OCI-LY7 (cell line): ENCODE data around the gene DNAJC18. TPM values are rescaled to one million over a fixed set of nuclear protein-coding genes. Genes with fewer than 3 reads are reported as not detected.

Experiments
- BruUV-seq: library from RNA; stranded (reverse); fragments of 400-500 nt; replicated peaks from 2 replicates; lab custom pipeline; 2021; lab: Mats Ljungman, UMichigan
- CTCF ChIA-PET: fragments of 300-600 bp; sonication (Branson Sonifier 250); formaldehyde crosslinking; loops from one replicate; lab custom pipeline; 2022; ENCODE audit warnings: antibody characterized with exemption; ENCODE audit not compliant: unreplicated experiment; lab: Charles Lee
- POLR2A ChIA-PET: fragments of 300-600 bp; sonication (Branson Sonifier 250); formaldehyde crosslinking; loops from one replicate; lab custom pipeline; 2022; ENCODE audit warnings: antibody characterized with exemption; lab: Charles Lee
- DNase-seq: peaks from one replicate; pipeline ENCODE4 v3.0.0-alpha.2; 2015; ENCODE audit warnings: low spot score
- H2AFZ ChIP-seq: fragments of 200-600 bp; sonication (generic), shearing (Covaris generic); 2 replicates; pipeline ENCODE4 v1.6.1; 2014; ENCODE audit warnings: mild to moderate bottlenecking, antibody characterized with exemption, low read length, moderate library complexity
- H3K27ac ChIP-seq: fragments of 200-600 bp; sonication (generic); 2 replicates; pipeline ENCODE4 v1.5.1; 2014; ENCODE audit warnings: mixed run types, low read depth, mild to moderate bottlenecking, moderate library complexity, low read length, inconsistent platforms; ENCODE audit not compliant: poor library complexity, severe bottlenecking
- H3K36me3 ChIP-seq: fragments of 200-600 bp; sonication (generic); 2 replicates; pipeline ENCODE4 v1.6.1; 2014; ENCODE audit warnings: mild to moderate bottlenecking, antibody characterized with exemption, low read length, moderate library complexity, mixed read lengths; ENCODE audit not compliant: insufficient read depth
- H3K4me1 ChIP-seq: fragments of 200-600 bp; sonication (generic); 2 replicates; pipeline ENCODE4 v1.5.1; 2014; ENCODE audit warnings: mild to moderate bottlenecking, low read length; ENCODE audit not compliant: insufficient read depth, poor library complexity, severe bottlenecking
- H3K4me2 ChIP-seq: fragments of 200-600 bp; sonication (generic); 2 replicates; pipeline ENCODE4 v1.6.1; 2014; ENCODE audit warnings: mild to moderate bottlenecking, low read length
- H3K4me3 ChIP-seq: fragments of 200-600 bp; sonication (generic); 2 replicates; pipeline ENCODE4 v1.5.1; 2014; ENCODE audit warnings: mild to moderate bottlenecking, low read depth, low read length; ENCODE audit not compliant: poor library complexity, severe bottlenecking
- H3K79me2 ChIP-seq: fragments of 200-600 bp; sonication (generic); 2 replicates; pipeline ENCODE4 v1.6.1; 2016; ENCODE audit warnings: low read depth, mild to moderate bottlenecking, low read length, moderate library complexity, mixed read lengths; ENCODE audit not compliant: insufficient read depth
- H3K9me2 ChIP-seq: fragments of 200-600 bp; sonication (generic); 2 replicates; pipeline ENCODE4 v1.6.1; 2016; ENCODE audit warnings: mild to moderate bottlenecking, low read length, mixed read lengths; ENCODE audit not compliant: insufficient read depth
- H3K9me3 ChIP-seq: fragments of 200-600 bp; sonication (generic); 2 replicates; pipeline ENCODE4 v1.6.1; 2014; ENCODE audit warnings: mild to moderate bottlenecking, mixed run types, low read length, mixed read lengths
- H4K20me1 ChIP-seq: fragments of 200-600 bp; sonication (generic); 2 replicates; pipeline ENCODE4 v1.6.1; 2014; ENCODE audit warnings: mild to moderate bottlenecking, antibody characterized with exemption, low read length, moderate library complexity, mixed read lengths; ENCODE audit not compliant: insufficient read depth
- EZH2phosphoT487 ChIP-seq: fragments of 200-600 bp; sonication (generic); IDR thresholded peaks from 2 replicates; pipeline ENCODE4 v1.6.1; 2018; ENCODE audit warnings: low read depth, borderline replicate concordance, mild to moderate bottlenecking, mixed run types, antibody characterized with exemption, low read length, moderate library complexity, mixed read lengths
- intact Hi-C: fragments of 100-400 bp; cut with micrococcal nuclease; formaldehyde crosslinking; loops from one replicate; pipeline ENCODE4 v1.10.0; 2022; ENCODE audit not compliant: unreplicated experiment
- total RNA-seq, 2 experiments: library from RNA; depleted of rRNA in 1 of 2; stranded (reverse); fragments of >200 nt in 1 of 2; shearing (Covaris generic) in 1 of 2; gene quantifications; 2 replicates each; pipeline ENCODE4 v1.2.3, GENCODE V29; 2014 to 2022
- TF ChIP-seq, protein P1 (sequence below): fragments of 200-600 bp; sonication (generic); conservative IDR thresholded peaks from 2 replicates; pipeline ENCODE4 v1.5.1; 2014; ENCODE audit warnings: mild to moderate bottlenecking, antibody characterized with exemption, low read length, moderate library complexity, mixed read lengths

The DNAJC18 gene
- total RNA-seq, 2 experiments from 2014 or later, result 1.2 to 12.6 TPM

DNA sequence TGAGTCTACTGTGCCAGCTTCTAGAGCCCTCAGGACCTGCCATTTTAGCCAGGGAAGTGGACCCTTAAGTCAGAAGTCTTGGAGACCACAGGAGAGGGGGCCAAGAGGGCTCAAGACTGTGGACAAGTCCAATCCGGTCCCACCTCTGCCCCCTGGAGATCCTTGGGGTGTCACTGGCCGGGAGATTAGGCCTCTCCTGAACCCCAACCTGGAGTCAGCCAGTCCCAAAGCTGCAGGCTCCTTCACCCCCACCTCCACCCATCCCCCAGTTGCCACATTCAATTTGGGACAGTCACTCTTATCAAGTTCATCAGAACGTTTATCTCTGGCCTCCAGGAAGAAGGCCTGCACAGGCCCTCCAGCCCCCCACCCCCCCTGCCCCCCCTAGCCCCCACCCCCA lies 56.5 kb downstream of the DNAJC18 start:
- Histone ChIP-seq H3K4me1 (peaks cover 60% of the 10 kb centered on the region), H3K27ac (peak overlapping the region; percentile 90), H3K4me3 (no peak overlapping the region), H3K9me3 (no peaks in the 10 kb centered on the region), H3K9me2 (no peaks in the 10 kb centered on the region), H3K4me2 (peak overlapping the region; percentile 42; the same call in 1 of the 2 replicates), H3K79me2 (peaks cover 28% of the 10 kb centered on the region), H3K36me3 (peaks cover 47% of the 10 kb centered on the region), H4K20me1 (peaks cover 7% of the 10 kb centered on the region; the same call in 1 of the 2 replicates), H2AFZ (no peak overlapping the region)
- DNase-seq, result no peak
- intact Hi-C loops, result loop anchor here (1.0 kb wide), 1 partner anchor 9 kb away; no protein-coding TSS in a partner anchor
- POLR2A ChIA-PET, result interaction anchor here (1.0 to 1.5 kb wide), 2 partner anchors 9 to 107 kb away, joined by 3 read pairs; no protein-coding TSS in a partner anchor
- no peak for TF ChIP-seq EZH2phosphoT487
- TF ChIP-seq, protein P1, sequence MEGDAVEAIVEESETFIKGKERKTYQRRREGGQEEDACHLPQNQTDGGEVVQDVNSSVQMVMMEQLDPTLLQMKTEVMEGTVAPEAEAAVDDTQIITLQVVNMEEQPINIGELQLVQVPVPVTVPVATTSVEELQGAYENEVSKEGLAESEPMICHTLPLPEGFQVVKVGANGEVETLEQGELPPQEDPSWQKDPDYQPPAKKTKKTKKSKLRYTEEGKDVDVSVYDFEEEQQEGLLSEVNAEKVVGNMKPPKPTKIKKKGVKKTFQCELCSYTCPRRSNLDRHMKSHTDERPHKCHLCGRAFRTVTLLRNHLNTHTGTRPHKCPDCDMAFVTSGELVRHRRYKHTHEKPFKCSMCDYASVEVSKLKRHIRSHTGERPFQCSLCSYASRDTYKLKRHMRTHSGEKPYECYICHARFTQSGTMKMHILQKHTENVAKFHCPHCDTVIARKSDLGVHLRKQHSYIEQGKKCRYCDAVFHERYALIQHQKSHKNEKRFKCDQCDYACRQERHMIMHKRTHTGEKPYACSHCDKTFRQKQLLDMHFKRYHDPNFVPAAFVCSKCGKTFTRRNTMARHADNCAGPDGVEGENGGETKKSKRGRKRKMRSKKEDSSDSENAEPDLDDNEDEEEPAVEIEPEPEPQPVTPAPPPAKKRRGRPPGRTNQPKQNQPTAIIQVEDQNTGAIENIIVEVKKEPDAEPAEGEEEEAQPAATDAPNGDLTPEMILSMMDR, result no peak
- CTCF ChIA-PET, result no interaction called here
- no TSS peak for BruUV-seq

DNA sequence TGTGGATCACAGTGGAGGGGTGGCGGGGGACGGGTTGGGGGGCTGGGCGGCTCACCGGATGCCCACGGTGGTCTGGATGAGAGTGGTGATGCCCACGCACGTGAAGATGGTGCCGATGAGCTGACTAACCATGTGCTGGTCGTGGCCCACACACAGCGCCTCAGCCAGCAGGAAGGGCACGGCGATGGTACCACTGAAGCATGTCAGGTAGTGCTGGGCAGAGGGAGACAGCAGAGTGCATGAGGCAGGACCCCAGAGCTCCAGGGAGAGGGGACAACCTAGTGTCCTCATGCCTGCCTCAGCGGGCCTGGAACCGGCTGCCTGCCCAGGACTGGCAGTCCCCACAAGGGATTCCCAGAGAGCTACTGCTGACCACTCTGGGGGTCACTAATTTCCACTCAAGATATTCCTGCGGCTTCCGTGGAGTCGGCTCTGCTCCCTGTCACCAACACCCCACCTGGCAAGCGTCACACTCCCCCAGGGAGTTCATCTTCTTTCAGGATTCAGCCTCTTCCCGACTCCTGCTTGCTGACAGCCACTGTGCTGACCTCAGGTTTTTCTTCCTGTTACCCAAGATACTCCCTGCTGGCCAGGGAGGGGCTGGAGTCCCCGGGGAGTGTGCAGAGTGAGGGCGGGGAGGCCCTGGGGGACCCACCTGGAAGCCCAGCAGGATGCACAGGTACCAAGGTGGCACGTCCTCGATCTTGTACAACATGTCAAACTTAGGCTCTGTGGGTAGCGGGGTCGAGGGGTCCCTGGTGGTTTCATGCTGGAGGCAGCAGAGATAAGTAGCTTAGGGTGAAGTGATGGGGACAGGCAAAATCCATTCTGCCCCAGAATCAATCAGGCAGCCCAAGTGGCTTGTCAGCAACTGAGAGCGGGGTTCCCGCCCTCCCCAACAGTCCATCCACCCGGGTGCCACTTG lies 57.2 kb downstream of the DNAJC18 start:
- H3K4me2 ChIP-seq, result peak overlapping the region; percentile 42
- POLR2A ChIA-PET, result interaction anchor here (1.2 kb wide), 1 partner anchor 9 kb away, joined by 4 read pairs; no protein-coding TSS in a partner anchor
- CTCF ChIA-PET, result no interaction called here

More for the DNA sequence above, 57.2 kb downstream of the DNAJC18 start:
- no TSS peak for BruUV-seq
- peak overlapping the region; percentile 90 for H3K27ac ChIP-seq
- H3K36me3 ChIP-seq, result peaks cover 47% of the 10 kb centered on the region
- peak; percentile 52 for DNase-seq
- no peak overlapping the region for H3K4me3 ChIP-seq
- H3K9me2 ChIP-seq, result no peaks in the 10 kb centered on the region
- peaks cover 53% of the 10 kb centered on the region for H3K4me1 ChIP-seq
- H3K79me2 ChIP-seq, result peaks cover 21% of the 10 kb centered on the region
- no peaks in the 10 kb centered on the region for H3K9me3 ChIP-seq
- peaks cover 7% of the 10 kb centered on the region; the same call in 1 of the 2 replicates for H4K20me1 ChIP-seq
- no peak for TF ChIP-seq EZH2phosphoT487
- TF ChIP-seq, protein P1, result no peak
- no peak overlapping the region for H2AFZ ChIP-seq
- intact Hi-C loops, result no loop called here
